Measurements from ENCODE around the gene GRHL1.

GRHL1 gene

GRCh38 chr2:9995059-9995458 lies 43.6 kb downstream of the GRHL1 start:
- DNase-seq: peak; percentile 7

GRCh38 chr2:9996321-9996720 lies 44.8 kb downstream of the GRHL1 start:
- DNase-seq: peak; percentile 3

DNA sequence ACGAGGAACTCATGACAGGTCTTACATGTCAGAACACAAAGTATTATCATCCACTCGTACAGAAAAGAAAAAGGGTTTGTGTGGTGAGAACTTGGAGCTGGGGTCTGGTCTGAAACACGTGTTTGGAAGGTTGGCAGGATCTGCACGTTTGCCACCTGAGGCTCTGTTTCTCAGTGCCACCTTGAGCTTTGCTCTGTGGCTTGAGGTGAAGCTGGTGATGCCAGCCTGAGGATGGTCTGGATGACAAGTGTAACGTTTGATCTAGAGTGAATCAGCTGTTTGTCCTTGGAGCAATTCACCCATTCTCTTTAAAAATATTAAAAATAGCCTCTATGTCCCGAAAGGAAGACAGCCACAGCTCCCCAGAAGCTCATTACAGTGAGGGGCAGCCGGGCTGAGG lies 46.4 kb downstream of the GRHL1 start:
- no peak for DNase-seq

DNA sequence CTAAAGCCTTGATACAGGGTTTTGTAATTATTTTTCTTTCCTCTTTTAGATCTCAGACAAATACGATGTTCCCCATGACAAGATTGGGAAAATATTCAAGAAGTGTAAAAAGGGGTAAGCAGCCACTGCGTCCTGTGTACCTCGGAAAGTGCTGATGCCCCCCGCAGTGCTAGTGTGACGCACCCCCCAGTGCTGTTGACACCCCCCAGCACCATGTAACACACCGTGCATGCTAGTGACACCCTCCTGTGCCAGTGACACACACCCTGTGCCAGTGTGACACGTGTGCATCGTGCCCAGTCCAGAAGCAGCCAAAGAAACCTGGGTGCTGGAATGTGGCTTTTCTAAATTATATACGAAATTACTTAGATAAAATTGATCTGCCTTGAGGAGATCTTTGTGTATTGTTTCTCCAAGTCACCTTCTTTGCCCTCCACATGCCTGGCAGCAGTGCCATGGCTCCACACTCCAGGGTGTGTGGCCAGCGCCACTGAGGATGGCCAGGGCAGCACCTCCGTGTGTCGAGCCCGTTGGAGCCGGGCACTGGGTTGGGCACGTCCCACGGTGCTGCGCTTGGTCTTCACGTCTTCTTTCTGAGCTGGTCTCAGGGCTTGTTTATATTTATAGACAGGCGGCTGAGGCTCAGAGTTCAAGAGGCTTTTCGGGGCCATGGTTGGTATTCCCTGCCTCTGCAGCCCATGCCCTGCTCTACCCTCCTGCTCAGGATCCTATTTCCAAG lies 47.6 kb downstream of the GRHL1 start:
- no peak for DNase-seq

DNA sequence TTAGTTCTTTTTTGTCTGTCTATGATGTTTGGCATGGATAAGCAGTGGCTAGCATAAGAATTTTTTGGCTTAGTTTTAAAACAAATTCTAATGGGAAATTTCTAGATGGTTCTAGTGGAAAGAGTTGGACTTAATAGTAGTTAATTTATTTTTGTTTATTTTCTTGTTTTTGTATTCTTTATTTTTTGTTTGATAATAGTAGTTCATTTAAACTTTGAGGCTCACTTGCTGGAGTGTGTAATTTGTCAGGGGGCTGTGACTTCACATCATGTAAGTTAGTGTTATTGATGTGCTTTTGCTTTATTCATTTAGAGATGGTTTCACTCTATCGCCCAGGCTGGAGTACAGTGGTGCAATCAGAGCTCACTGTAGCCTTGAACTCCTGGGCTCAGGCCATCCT lies 48.2 kb downstream of the GRHL1 start:
- no peak for DNase-seq

DNA sequence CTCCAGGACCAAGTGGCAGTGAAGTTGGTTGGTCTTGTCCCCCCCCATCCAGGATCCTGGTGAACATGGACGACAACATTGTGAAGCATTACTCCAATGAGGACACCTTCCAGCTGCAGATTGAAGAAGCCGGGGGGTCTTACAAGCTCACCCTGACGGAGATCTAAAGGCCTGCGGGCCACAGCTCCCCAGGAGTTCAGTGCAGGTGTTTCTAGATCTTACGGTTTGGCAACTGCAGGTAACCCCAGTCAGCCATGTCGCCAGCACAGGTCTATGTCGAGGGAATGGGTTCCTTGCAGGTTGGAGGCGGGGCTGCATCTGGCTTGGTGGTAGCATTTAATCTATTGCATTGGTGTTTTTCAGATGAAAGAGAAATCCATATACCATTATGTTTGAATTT lies 49.0 kb downstream of the GRHL1 start:
- no peak for DNase-seq

DNA sequence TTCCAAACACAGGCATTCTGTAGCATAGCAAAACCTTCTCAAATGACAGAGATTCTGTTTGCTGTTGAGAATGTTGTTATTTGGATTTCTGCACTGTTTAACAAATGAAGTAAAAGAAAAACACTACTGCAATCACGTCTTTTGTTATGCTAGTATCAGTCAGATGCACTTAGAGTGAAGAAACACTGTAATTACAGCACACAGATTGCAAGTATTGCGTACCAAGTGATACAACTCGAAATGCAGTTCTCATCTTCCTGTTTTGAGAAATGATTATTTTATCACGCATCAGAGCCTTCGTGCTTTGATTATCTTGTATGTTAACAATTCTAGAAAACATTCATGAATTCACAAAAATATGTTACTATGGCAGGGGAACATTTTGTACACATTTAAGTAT lies 50.1 kb downstream of the GRHL1 start:
- no peak for DNase-seq

DNA sequence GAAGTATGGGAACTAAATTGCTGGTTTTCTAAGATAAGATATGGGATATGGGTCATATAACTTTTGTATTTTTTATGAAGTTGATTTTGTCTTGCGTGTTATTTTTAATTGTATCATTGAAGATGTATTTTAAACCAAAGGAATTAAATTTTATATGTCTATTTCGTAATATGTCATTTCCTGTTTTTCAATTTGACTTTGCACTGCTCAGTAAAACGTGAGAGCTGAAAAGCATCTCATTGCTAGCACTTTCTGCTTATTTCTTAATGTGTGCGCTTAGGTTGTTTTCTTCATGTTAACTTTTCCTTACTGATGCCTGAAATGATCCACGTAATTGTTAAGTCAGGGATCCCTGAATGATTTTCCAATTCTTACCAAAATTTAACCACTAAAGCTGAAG lies 50.6 kb downstream of the GRHL1 start:
- DNase-seq: no peak

DNA sequence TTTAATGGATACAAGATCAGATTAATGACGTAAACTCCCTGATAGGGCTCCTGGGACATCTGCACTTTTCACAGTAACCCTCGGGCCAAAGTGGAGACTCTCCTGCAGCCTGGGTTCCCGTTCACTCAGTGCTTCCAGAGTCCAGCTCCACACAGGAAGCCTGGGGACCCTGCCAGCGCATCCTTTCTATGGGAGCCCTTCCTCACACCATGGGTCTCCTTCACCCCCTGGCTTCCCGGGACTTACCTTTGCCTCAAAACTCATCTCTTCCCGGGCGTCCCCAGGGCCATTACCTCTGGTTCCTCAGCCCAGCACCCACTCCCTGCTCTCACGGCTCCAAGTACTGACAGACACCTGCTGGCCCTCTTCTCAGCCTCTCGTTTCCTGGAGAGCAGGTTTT lies 51.2 kb downstream of the GRHL1 start:
- DNase-seq: no peak

- no peak for DNase-seq
These were observed 52.0 kb downstream of the GRHL1 start for GRCh38 chr2:10003206-10004125.

GRCh38 chr2:10004401-10004800 lies 52.9 kb downstream of the GRHL1 start:
- no peak for DNase-seq

DNA sequence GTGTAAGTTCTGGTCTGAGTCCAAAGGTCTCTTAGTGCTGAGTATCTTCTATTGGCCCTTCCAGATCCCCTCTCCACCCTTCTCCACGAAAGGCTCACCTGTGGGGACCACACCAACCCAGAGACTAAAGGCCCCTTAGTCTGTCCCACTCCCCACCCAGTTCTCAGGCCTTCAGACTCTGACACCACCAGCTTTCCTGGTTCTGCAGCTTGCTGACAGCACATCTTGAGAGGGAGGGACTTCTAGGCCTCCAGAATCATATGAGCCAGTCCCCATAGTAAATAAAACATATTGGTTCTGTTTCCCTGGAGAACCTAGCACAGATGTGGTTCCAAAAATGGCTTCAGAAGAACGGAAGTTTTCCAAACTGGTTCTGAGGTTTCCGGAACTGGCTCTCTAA lies 53.3 kb downstream of the GRHL1 start:
- DNase-seq: no peak

- DNase-seq: no peak
These were observed 54.2 kb downstream of the GRHL1 start for GRCh38 chr2:10005461-10006235.

DNA sequence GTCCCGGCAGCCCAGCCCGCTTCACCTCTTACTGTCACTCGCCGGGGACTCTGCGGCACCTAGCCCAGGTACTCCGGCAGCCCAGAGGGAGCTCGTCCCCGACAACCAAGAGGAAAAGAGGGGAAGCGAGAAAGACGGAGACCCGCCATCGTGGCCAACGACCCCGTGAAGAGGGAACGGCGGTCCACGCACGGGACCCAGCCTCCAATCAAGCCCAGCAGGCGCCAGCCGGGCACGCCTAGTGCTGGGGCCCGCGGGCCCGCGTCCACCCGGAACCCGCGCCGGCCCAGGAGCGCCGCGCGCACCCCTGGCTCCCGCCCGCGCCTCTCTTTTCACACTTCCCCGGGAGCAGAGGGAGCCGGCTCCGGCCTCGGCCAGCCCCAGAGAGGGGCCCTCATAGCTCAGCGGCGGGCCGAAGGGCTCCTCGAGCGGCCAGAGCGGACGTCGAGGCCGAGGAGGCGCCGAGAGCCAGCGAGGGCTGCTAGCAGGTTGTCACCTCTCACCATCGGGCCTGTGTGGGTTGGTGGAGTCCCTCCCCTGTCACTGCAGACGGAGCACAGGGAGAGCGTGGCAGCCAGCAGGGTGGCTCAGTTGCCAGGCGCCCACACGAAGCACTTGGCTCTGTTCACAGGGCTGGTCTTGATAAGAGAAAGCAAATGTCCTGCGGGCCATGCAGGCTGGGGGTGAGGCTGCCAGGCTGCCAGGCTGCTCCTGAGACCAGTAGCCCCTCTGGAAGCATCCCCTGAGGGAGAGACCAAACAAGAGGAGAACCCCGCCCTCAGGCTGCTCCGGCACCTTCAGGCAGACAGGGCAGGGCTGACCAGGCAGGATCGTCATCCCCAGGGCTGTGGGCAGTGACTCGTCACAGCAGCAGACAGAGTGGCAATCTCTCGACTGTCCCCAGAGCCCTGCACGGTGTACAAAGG lies 55.0 kb downstream of the GRHL1 start:
- DNase-seq: no peak

DNA sequence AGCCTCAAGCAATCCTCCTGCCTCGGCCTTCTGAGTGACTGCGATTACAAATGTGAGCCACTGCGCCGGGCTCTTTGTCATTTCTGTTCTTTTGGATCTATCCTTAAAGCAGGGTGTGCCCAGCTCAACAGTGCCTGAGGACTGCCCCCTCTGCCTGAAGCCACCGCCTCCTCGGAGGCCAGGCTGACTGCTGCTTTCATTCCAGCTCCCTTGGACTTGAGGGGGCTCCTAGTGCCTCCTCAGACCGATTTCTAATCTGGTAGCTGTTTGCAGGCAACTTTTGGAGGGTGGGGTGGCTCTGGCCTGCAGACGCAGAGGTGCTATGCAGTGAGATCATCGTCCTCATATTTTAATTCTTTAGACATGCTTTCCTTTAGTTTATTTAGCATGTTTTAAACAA lies 55.9 kb downstream of the GRHL1 start:
- no peak for DNase-seq

DNA sequence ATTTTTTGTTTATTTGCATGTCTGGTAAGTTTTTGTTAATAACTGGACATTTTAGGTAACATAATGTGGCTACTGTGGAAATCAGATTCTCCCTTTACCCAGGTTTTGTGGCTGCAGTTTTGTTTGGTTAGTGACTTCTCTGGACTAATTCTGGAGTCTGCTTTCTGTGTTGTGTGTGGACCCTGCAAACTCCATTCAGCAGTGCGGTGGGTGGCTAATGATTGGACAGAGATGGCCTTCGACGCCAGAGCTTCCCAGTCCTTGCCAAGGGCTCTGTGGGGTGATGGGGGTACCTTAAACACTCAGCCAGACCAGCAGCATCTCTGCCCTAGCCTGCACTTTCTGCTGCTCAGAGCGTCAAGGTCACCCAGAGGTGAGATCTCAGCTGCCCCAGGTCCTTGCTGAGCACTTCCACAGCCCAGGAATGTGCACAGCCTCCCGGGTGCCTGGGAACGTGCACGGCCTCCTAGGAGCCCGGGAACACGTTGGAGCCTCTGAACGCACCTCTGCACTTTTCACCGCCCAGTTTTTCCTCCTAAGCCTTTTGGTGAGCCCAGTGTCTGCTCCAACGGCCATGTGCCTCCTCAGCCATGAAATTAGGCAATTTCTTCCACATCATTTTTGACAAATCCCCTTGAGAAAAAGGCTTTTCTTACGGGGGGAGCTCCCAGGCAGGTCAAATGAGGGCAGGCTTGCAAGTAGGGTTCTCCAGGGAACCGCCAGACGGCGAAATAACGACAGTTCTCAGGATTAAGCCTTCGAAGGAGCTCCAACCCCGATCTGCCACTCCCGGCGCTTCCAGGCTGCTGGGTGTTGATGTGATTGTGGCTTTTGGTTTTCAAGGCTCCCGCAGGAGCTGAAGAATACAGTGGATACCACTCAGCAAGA lies 56.7 kb downstream of the GRHL1 start:
- DNase-seq: no peak

- DNase-seq: no peak
These were observed 57.3 kb downstream of the GRHL1 start for GRCh38 chr2:10008809-10009176.

- no peak for DNase-seq
These were observed 57.8 kb downstream of the GRHL1 start for GRCh38 chr2:10009271-10009810.

DNA sequence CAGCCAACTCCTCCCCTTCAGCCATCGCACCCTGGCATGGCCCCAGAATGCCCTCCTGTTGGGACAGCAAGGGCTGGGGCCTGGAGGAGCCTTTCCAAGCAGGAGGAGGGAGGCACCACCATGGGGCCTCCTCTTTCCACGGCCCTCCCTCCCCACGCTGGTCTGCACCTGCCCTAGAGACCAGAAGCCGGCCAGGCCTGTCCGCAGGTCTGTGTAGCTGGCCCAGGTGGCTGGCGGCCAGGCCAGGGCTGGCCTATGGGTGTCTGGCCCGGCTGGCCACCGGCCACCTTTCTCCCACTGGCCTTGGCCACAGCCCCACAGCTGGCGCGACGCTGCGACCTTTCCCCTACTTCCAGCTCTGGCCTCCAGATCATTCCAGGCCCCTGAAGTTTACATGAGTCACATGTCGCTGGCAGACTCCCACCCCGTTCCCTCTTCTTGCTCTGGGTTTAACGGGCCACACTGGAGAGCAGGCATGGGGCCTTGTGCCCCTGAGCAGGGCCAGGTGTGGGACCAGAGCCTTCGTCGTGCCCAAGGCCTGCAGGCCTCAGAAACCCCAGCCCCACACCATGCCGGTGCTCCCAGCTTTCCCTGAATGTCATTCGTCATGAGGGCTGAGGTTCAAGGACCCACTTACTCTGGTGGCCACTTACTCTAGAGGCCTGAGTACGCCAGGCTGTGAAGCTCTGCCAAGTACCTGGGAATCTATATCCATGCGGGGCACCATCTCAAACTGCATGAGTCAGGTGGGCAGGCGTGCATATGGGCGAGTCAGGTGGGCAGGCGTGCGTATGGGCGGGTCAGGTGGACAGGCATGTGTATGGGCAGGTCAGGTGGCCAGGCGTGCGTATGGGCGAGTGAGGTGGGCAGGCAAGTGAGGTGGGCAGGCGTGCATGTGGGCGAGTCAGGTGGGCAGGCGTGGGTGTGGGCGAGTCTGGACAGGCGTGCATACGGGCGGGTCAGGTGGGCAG lies 58.6 kb downstream of the GRHL1 start:
- no peak for DNase-seq

Measured in stimulated activated CD8-positive, alpha-beta memory T cell treated with anti-CD3 and anti-CD28 coated beads, Interleukin-4, amount 100 ng/mL, for 48 hours (primary cell).